Right atrium auricular region (tissue), 2 donors: ENCODE data around the gene XIRP1. TPM values are rescaled to one million over a fixed set of nuclear protein-coding genes. Genes with fewer than 3 reads are reported as not detected.

ENCODE experiments used
- DNase-seq: peaks from one replicate; pipeline ENCODE4 v3.0.0-alpha.2; 2019; ENCODE audit warnings: low spot score
- H3K27ac ChIP-seq, 2 donors: fragments of 200-600 bp; sonication (generic); 1 replicate in 1 of 2; 2 replicates in 1 of 2; pipeline ENCODE4 v1.5.1; 2016 to 2019
- H3K27me3 ChIP-seq, 2 donors: fragments of 200-600 bp; sonication (generic); one replicate each; pipeline versions ENCODE4 v1.5.1 to v1.6.0; 2017 to 2019
- H3K36me3 ChIP-seq: fragments of 200-600 bp; sonication (generic); one replicate; pipeline ENCODE4 v1.5.1; 2016
- H3K4me1 ChIP-seq, 2 donors: fragments of 200-600 bp; sonication (generic); one replicate each; pipeline versions ENCODE4 v1.5.1 to v1.6.0; 2017 to 2019
- H3K4me3 ChIP-seq, 2 donors: fragments of 200-600 bp; sonication (generic); 1 replicate in 1 of 2; 2 replicates in 1 of 2; pipeline ENCODE4 v1.5.1; 2017 to 2019; ENCODE audit warnings: mild to moderate bottlenecking in 1 of 2, moderate library complexity in 1 of 2
- H3K9me3 ChIP-seq, 2 donors: fragments of 200-600 bp; sonication (generic); one replicate each; pipeline ENCODE4 v1.5.1; 2019
- CTCF ChIP-seq, 2 donors: fragments of 200-600 bp; sonication (generic); IDR thresholded peaks; one replicate each; pipeline ENCODE4 v1.5.1; 2019; ENCODE audit warnings: antibody characterized with exemption in 2 of 2
- total RNA-seq, 2 donors: library from RNA; depleted of rRNA; stranded (reverse); fragments of >200 nt; gene quantifications; one replicate each; pipeline ENCODE4 v1.1.0, GENCODE V29; 2016

XIRP1 gene
- total RNA-seq, 2 donors from 2014 or later = 319 to 1,274 TPM

GRCh38 chr3:39139442-39139841, 53.0 kb downstream of the XIRP1 start:
- no peak for TF ChIP-seq CTCF (IDR thresholded peaks at IDR 0.05)
- no peaks in the 10 kb centered on the region for H3K9me3 ChIP-seq
- H3K27me3 ChIP-seq = no peaks in the 10 kb centered on the region
- DNase-seq = no peak
- H3K4me3 ChIP-seq = no peak overlapping the region
- peaks cover 34% of the 10 kb centered on the region for H3K36me3 ChIP-seq
- H3K4me1 ChIP-seq = peaks cover 0 to 83% of the 10 kb centered on the region in 2 donors
- peak overlapping the region; percentile 44 to 56 for H3K27ac ChIP-seq

- H3K27me3 ChIP-seq = no peaks in the 10 kb centered on the region
- H3K4me3 ChIP-seq = no peak overlapping the region
- DNase-seq = no peak
- H3K36me3 ChIP-seq = peaks cover 28% of the 10 kb centered on the region
- H3K27ac ChIP-seq = peak overlapping the region; percentile 44 to 56
- H3K4me1 ChIP-seq = peaks cover 0 to 83% of the 10 kb centered on the region in 2 donors
- H3K9me3 ChIP-seq = no peaks in the 10 kb centered on the region
- TF ChIP-seq CTCF (IDR thresholded peaks at IDR 0.05) = no peak
These were observed 53.5 kb downstream of the XIRP1 start for GRCh38 chr3:39138804-39139415.

GRCh38 chr3:39137991-39138803, 54.2 kb downstream of the XIRP1 start:
- DNase-seq = no peak
- Histone ChIP-seq H3K36me3 (peaks cover 21% of the 10 kb centered on the region), H3K4me3 (no peak overlapping the region), H3K27me3 (no peaks in the 10 kb centered on the region), H3K27ac (no peak overlapping the region), H3K9me3 (no peaks in the 10 kb centered on the region), H3K4me1 (peaks cover 0 to 83% of the 10 kb centered on the region in 2 donors)
- TF ChIP-seq CTCF (IDR thresholded peaks at IDR 0.05) = no peak

- no peak overlapping the region for H3K27ac ChIP-seq
- no peak for TF ChIP-seq CTCF (IDR thresholded peaks at IDR 0.05)
- H3K36me3 ChIP-seq = peaks cover 14% of the 10 kb centered on the region
- H3K4me1 ChIP-seq = peaks cover 0 to 80% of the 10 kb centered on the region in 2 donors
- H3K9me3 ChIP-seq = no peaks in the 10 kb centered on the region
- H3K4me3 ChIP-seq = no peak overlapping the region
- no peaks in the 10 kb centered on the region for H3K27me3 ChIP-seq
- DNase-seq = no peak
These were observed 54.9 kb downstream of the XIRP1 start for GRCh38 chr3:39137435-39137936.

- Histone ChIP-seq H3K27ac (no peak overlapping the region), H3K36me3 (peaks cover 7% of the 10 kb centered on the region), H3K4me1 (peaks cover 0 to 73% of the 10 kb centered on the region in 2 donors), H3K9me3 (no peaks in the 10 kb centered on the region), H3K27me3 (no peaks in the 10 kb centered on the region), H3K4me3 (no peak overlapping the region)
- no peak for TF ChIP-seq CTCF (IDR thresholded peaks at IDR 0.05)
- no peak for DNase-seq
These were observed 55.6 kb downstream of the XIRP1 start for GRCh38 chr3:39136533-39137434.
